ENCODE measurements around the gene RPS6KA6. TPM values are rescaled to one million over a fixed set of nuclear protein-coding genes. Genes with fewer than 3 reads are reported as not detected.
"Not testable (repeated sequence)": the region's sequence is repeated elsewhere in the genome, so short reads cannot be mapped to it uniquely, and the experiment has no call there.

The RPS6KA6 gene
- total RNA-seq, 2 donors from 2014 or later = 11.6 to 16.5 TPM

GRCh38 chrX:84170931-84171330 is 17.1 kb downstream of the RPS6KA6 start:
- DNase-seq = no peak

GRCh38 chrX:84168574-84168973 is 19.4 kb downstream of the RPS6KA6 start:
- no peak for ATAC-seq
- DNase-seq = no peak
- intact Hi-C loops (cut with DNase I, micrococcal nuclease) = no loop called here

More at GRCh38 chrX:84170931-84171330, 17.1 kb downstream of the RPS6KA6 start:
- peak; percentile 53 for ATAC-seq
- intact Hi-C loops (cut with DNase I, micrococcal nuclease) = no loop called here

- DNase-seq = no peak
- intact Hi-C loops (cut with DNase I, micrococcal nuclease) = no loop called here
- ATAC-seq = no peak
Measured at GRCh38 chrX:84168095-84168494, 19.9 kb downstream of the RPS6KA6 start.

- ATAC-seq = no peak
- DNase-seq = no peak
- intact Hi-C loops (cut with DNase I, micrococcal nuclease) = no loop called here
Measured at GRCh38 chrX:84165711-84166110, 22.3 kb downstream of the RPS6KA6 start.

- ATAC-seq = peak; percentile 60
- DNase-seq = no peak
- intact Hi-C loops (cut with DNase I, micrococcal nuclease) = no loop called here
Measured at GRCh38 chrX:84162401-84162800, 25.6 kb downstream of the RPS6KA6 start.

- DNase-seq (no peak), ATAC-seq (no peak)
- intact Hi-C loops (cut with DNase I, micrococcal nuclease) = no loop called here
Measured at GRCh38 chrX:84161641-84162040, 26.4 kb downstream of the RPS6KA6 start.

GRCh38 chrX:84160736-84161135 is 27.3 kb downstream of the RPS6KA6 start:
- intact Hi-C loops (cut with DNase I, micrococcal nuclease) = no loop called here
- DNase-seq = no peak
- ATAC-seq = no peak

- intact Hi-C loops (cut with DNase I, micrococcal nuclease) = no loop called here
- ATAC-seq (no peak), DNase-seq (no peak)
Measured at GRCh38 chrX:84156821-84157220, 31.2 kb downstream of the RPS6KA6 start.

GRCh38 chrX:84155938-84156337 is 32.1 kb downstream of the RPS6KA6 start:
- ATAC-seq = no peak
- no peak for DNase-seq
- intact Hi-C loops (cut with DNase I, micrococcal nuclease) = no loop called here

- intact Hi-C loops (cut with DNase I, micrococcal nuclease) = no loop called here
- ATAC-seq = no peak
- DNase-seq = no peak
Measured at GRCh38 chrX:84153538-84153937, 34.5 kb downstream of the RPS6KA6 start.

GRCh38 chrX:84144991-84145390 is 43.0 kb downstream of the RPS6KA6 start:
- DNase-seq (no peak), ATAC-seq (peak; percentile 84)
- intact Hi-C loops (cut with DNase I, micrococcal nuclease) = no loop called here

- no peak for DNase-seq
- ATAC-seq = peak; percentile 46
- intact Hi-C loops (cut with DNase I, micrococcal nuclease) = no loop called here
Measured at GRCh38 chrX:84144281-84144680, 43.7 kb downstream of the RPS6KA6 start.

GRCh38 chrX:84133023-84133422 is 55.0 kb downstream of the RPS6KA6 start:
- DNase-seq (no peak), ATAC-seq (no peak)
- intact Hi-C loops (cut with DNase I, micrococcal nuclease) = no loop called here

- no peak for DNase-seq
- intact Hi-C loops (cut with DNase I, micrococcal nuclease) = no loop called here
- ATAC-seq = no peak
Measured at GRCh38 chrX:84123585-84123984, 64.4 kb downstream of the RPS6KA6 start.

- ATAC-seq (peak; percentile 98), DNase-seq (no peak)
Measured at GRCh38 chrX:84118769-84119168, 69.2 kb downstream of the RPS6KA6 start.

GRCh38 chrX:84118315-84118714 is 69.7 kb downstream of the RPS6KA6 start:
- intact Hi-C loops (cut with DNase I, micrococcal nuclease) = no loop called here
- peak; percentile 81 for ATAC-seq
- no peak for DNase-seq

More at GRCh38 chrX:84118769-84119168, 69.2 kb downstream of the RPS6KA6 start:
- intact Hi-C loops (cut with DNase I, micrococcal nuclease) = no loop called here

- intact Hi-C loops (cut with DNase I, micrococcal nuclease) = no loop called here
- ATAC-seq = peak; percentile 97
- peak in 1 of 2 donors; percentile 41 for DNase-seq
Measured at GRCh38 chrX:84108584-84108983, 79.4 kb downstream of the RPS6KA6 start.

- no peak for DNase-seq
- intact Hi-C loops (cut with DNase I, micrococcal nuclease) = no loop called here
- peak; percentile 86 for ATAC-seq
Measured at GRCh38 chrX:84099120-84099519, 88.9 kb downstream of the RPS6KA6 start.

GRCh38 chrX:84079479-84080197 is 108.4 kb downstream of the RPS6KA6 start:
- DNase-seq; intact Hi-C loops (cut with DNase I, micrococcal nuclease); ATAC-seq: not testable (repeated sequence)

- no peak for DNase-seq
- intact Hi-C loops (cut with DNase I, micrococcal nuclease) = no loop called here
- ATAC-seq = no peak
Measured at GRCh38 chrX:84078991-84079390, 109.0 kb downstream of the RPS6KA6 start.

GRCh38 chrX:84064814-84065213 is 123.2 kb downstream of the RPS6KA6 start:
- DNase-seq (no peak), ATAC-seq (no peak)
- intact Hi-C loops (cut with DNase I, micrococcal nuclease) = no loop called here

All from left colon (tissue), 2 donors.